ENCODE data around the gene RPGRIP1.

Gene RPGRIP1

DNA sequence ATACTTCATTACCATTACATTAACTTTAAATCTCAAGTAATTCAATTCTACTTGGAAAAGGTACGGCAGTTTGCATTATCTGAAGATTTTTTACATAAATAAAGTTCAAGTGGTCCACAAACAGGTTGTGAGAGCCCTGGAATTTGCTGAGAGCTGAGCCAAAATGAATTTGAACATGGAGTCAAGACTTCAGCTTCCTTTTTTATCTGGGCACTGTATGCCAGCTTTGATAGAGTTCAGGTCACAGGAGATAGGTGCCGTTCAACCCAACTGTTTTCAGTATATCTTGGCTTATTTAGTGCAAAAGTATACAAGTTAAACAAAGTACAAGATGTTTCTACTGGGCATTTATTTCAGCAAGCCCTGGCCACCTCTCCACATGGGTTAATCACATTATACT, 39.5 kb upstream of the RPGRIP1 start:
- no peak for DNase-seq (ENCODE audit: low read depth)
- TF ChIP-seq, protein P1, sequence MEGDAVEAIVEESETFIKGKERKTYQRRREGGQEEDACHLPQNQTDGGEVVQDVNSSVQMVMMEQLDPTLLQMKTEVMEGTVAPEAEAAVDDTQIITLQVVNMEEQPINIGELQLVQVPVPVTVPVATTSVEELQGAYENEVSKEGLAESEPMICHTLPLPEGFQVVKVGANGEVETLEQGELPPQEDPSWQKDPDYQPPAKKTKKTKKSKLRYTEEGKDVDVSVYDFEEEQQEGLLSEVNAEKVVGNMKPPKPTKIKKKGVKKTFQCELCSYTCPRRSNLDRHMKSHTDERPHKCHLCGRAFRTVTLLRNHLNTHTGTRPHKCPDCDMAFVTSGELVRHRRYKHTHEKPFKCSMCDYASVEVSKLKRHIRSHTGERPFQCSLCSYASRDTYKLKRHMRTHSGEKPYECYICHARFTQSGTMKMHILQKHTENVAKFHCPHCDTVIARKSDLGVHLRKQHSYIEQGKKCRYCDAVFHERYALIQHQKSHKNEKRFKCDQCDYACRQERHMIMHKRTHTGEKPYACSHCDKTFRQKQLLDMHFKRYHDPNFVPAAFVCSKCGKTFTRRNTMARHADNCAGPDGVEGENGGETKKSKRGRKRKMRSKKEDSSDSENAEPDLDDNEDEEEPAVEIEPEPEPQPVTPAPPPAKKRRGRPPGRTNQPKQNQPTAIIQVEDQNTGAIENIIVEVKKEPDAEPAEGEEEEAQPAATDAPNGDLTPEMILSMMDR (IDR thresholded peaks at IDR 0.05; ENCODE audit: control insufficient read depth, extremely low read depth, insufficient read depth), result no peak
- H3K4me3 ChIP-seq (ENCODE audit: low read depth, low read length), result no peak overlapping the region

DNA sequence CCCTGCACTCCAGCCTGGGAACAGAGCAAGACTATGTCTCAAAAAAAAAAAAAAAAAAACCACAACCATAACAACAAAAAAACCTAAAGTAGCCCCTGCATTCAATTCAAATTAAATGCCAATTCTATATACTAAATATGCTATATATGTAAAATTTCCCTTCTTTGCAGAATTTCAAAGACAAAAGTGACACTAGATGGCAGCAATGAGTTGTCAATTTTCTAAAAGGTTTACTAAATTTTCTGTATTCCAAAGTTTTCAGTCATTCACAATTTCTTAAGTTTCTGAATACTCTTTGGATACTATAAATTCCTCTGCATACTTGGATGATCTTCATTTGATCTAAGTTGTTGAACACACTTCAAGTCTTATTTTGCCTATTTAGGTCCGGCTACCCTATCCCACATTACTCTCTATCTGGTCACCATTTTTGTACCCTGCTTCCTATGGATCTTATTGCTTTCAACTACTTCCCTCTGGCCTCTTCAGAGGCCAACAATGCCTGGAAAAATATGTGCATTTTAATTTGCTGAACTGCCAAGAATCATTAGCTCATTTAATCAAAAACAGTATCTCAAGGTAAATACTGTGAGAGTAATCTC, 38.6 kb upstream of the RPGRIP1 start:
- TF ChIP-seq, protein P1 (IDR thresholded peaks at IDR 0.05; ENCODE audit: control insufficient read depth, extremely low read depth, insufficient read depth), result peak; percentile 28; the same call in 1 of the 2 replicates
- no peak for DNase-seq (ENCODE audit: low read depth)
- no peak overlapping the region for H3K4me3 ChIP-seq (ENCODE audit: low read depth, low read length)

DNA sequence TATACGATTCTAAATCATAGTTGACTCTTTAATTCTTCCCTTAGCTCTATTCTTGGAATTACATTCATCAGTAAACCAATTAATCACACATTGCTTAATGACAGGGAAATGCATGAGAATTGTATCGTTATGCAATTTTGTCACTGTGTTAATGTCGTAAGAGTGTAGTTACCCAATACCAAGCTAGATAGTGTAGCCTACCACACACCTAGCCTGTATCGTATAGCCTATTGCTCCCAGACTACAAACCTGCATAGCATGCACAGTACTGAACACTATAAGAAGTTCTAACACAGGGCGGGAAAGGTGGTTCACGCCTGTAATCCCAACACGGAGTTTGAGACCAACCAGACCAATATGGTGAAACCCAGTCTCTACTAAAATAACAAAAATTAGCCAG, 35.3 kb upstream of the RPGRIP1 start:
- TF ChIP-seq, protein P1 (IDR thresholded peaks at IDR 0.05; ENCODE audit: control insufficient read depth, extremely low read depth, insufficient read depth), result no peak
- no peak overlapping the region for H3K4me3 ChIP-seq (ENCODE audit: low read depth, low read length)
- no peak for DNase-seq (ENCODE audit: low read depth)

DNA sequence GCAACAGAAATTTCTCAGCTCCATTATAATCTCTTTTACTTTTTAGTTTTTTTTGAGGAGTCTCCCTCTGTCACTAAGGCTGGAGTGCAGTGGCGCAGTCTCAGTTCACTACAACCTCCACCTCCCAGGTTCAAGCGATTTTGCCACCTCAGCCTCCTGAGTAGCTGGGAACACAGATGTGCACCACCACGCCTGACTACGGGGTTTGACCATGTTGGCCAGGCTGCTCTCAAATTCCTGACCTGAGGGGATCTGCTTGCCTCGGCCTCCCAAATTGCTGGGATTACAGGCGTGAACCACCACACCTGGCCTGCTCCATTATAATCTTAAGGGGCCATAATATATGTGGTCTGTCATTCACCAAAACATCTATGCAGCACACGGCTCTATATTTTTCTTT, 34.1 kb upstream of the RPGRIP1 start:
- H3K4me3 ChIP-seq (ENCODE audit: low read depth, low read length), result peak overlapping the region; percentile 3; the same call in 1 of the 2 replicates
- TF ChIP-seq, protein P1 (IDR thresholded peaks at IDR 0.05; ENCODE audit: control insufficient read depth, extremely low read depth, insufficient read depth), result no peak
- DNase-seq (ENCODE audit: low read depth), result no peak

DNA sequence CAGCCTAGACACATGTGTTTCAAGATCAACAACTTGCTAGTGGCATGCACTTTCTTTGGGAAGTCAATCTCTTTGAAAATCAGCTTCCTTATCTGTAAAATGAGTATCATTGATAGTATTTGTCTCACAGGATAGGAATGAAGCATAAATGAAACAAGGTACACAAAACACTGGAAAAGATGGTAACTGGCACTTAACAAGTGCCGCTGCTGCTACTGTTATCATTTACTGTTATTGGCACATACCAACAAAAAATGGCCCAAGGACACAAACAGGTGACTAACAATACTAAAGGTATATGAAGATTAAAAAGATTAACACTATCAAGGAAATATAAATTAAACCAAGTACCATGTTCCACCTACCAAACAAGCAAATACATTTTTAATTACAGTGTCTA, 31.5 kb upstream of the RPGRIP1 start:
- DNase-seq (ENCODE audit: low read depth), result no peak
- TF ChIP-seq, protein P1 (IDR thresholded peaks at IDR 0.05; ENCODE audit: control insufficient read depth, extremely low read depth, insufficient read depth), result no peak
- no peak overlapping the region for H3K4me3 ChIP-seq (ENCODE audit: low read depth, low read length)

DNA sequence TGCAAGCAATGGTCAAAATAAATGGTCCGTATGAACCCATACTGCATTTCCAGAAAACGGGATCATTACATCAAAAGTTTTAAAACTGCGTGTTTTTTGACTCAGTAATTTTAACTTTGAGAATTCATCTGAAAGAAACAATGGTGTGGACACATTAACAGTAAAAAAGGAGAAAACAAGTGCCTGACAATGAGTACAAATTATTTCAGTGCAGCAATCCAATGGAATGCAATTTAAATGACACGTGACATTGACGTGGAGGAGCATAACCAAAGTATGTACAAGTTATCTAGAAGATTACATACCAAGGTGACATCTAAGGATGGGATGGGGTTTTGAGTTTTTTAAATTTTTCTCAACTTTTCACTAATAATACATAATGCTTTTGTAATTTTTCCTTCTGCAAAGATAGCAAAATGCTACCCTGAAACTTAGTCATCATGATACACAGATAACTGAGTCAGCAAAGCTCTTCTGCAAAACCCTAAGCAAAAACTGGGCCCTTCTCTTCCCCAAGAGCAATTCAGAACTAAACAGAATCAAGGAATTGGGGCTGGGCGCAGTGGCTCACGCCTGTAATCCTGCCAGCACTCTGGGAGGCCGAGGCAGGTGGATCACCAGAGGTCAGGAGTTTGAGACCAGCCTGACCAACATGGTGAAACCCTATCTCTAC, 31.0 kb upstream of the RPGRIP1 start:
- DNase-seq (ENCODE audit: low read depth), result no peak
- H3K4me3 ChIP-seq (ENCODE audit: low read depth, low read length), result no peak overlapping the region
- TF ChIP-seq, protein P1 (IDR thresholded peaks at IDR 0.05; ENCODE audit: control insufficient read depth, extremely low read depth, insufficient read depth), result no peak

DNA sequence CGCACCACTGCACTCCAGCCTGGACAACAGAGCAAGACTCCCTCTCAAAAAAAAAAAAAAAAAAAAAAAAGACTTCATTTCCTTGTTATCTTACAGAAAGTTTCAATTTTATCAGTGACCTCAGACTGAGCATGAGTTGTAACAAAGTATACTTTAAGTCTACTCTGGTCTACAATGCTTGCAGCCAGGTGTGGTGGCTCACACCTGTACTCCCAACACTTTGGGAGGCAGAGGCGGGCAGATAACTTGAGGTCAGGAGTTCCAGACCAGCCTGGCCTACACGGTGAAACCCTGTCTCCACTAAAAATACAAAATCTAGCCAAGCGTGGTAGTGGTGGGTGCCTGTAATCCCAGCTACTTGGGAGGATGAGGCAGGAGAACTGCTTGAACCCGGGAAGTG, 28.7 kb upstream of the RPGRIP1 start:
- no peak for DNase-seq (ENCODE audit: low read depth)
- TF ChIP-seq, protein P1 (IDR thresholded peaks at IDR 0.05; ENCODE audit: control insufficient read depth, extremely low read depth, insufficient read depth), result no peak
- H3K4me3 ChIP-seq (ENCODE audit: low read depth, low read length), result no peak overlapping the region

Measured in LNCaP clone FGC (cell line).